ENCODE results near the gene ZKSCAN8.

- no peak for TF ChIP-seq CTCF (IDR thresholded peaks at IDR 0.05)
- TF ChIP-seq EP300 (IDR thresholded peaks at IDR 0.05), result no peak
- no peak for TF ChIP-seq POLR2A (IDR thresholded peaks at IDR 0.05)
Observed at GRCh38 chr6:28172006-28172405, 30.3 kb downstream of the ZKSCAN8 start.

All from tibial nerve (tissue), 4 donors.